ENCODE results near the gene TNP2.
A peak's percentile ranks its signal among the peaks of the same experiment; 100 is the strongest.

GRCh38 chr16:11257131-11257938 lies 11.8 kb downstream of the TNP2 start:
- TF ChIP-seq CTCF (IDR thresholded peaks at IDR 0.05 in 2 of 3, conservative IDR thresholded peaks at IDR 0.05 in 1 of 3; ENCODE audit: insufficient read depth in 2 of 3, low read depth in 1 of 3, low read length in 3 of 3) (peak; percentile 82 to 86 (median 84)), ZNF24 (IDR thresholded peaks at IDR 0.05) (no peak), POLR2AphosphoS5 (IDR thresholded peaks at IDR 0.05; ENCODE audit: control insufficient read depth, insufficient read depth, low read depth, low read length) (no peak), TEAD4 (IDR thresholded peaks at IDR 0.05; ENCODE audit: low read length) (no peak), TEAD4 (CRISPR knock-in tag; IDR thresholded peaks at IDR 0.05; ENCODE audit: borderline replicate concordance) (no peak), RAD51 (IDR thresholded peaks at IDR 0.05; ENCODE audit: borderline replicate concordance, low read depth) (no peak), POLR2A (conservative IDR thresholded peaks at IDR 0.05) (no peak), ZFP30 (CRISPR knock-in tag; IDR thresholded peaks at IDR 0.05; ENCODE audit: borderline replicate concordance) (no peak), CHCHD3 (CRISPR knock-in tag; IDR thresholded peaks at IDR 0.05) (no peak), HDAC6 (IDR thresholded peaks at IDR 0.05; ENCODE audit: low read depth, low read length) (no peak), ZNF354B (CRISPR knock-in tag; IDR thresholded peaks at IDR 0.05) (no peak), FOXO4 (CRISPR knock-in tag; IDR thresholded peaks at IDR 0.05) (no peak), ZBTB34 (CRISPR knock-in tag; IDR thresholded peaks at IDR 0.05) (no peak), ZNF124 (CRISPR knock-in tag; IDR thresholded peaks at IDR 0.05) (no peak), HDAC1 (IDR thresholded peaks at IDR 0.05) (no peak; a peak in 1 of 4 replicates)

Measured in K562 (cell line).